SK-N-MC (cell line): ENCODE measurements around the gene PRKCB.

Experiments used
- EZH2 ChIP-seq: fragments of 200-600 bp; sonication (generic); IDR thresholded peaks from one replicate; pipeline ENCODE4 v1.6.1; 2017; ENCODE audit warnings: antibody characterized with exemption
- FOXP2 ChIP-seq: optimal IDR thresholded peaks from 2 replicates; pipeline ENCODE3; 2011; ENCODE audit warnings: mild to moderate bottlenecking, moderate library complexity; ENCODE audit not compliant: insufficient read depth; ENCODE audit errors: extremely low read length, control extremely low read depth
- POLR2AphosphoS5 ChIP-seq: IDR thresholded peaks from 2 replicates; pipeline ENCODE4 v1.6.1; 2012; ENCODE audit warnings: mild to moderate bottlenecking, low read depth, low read length, borderline replicate concordance

DNA sequence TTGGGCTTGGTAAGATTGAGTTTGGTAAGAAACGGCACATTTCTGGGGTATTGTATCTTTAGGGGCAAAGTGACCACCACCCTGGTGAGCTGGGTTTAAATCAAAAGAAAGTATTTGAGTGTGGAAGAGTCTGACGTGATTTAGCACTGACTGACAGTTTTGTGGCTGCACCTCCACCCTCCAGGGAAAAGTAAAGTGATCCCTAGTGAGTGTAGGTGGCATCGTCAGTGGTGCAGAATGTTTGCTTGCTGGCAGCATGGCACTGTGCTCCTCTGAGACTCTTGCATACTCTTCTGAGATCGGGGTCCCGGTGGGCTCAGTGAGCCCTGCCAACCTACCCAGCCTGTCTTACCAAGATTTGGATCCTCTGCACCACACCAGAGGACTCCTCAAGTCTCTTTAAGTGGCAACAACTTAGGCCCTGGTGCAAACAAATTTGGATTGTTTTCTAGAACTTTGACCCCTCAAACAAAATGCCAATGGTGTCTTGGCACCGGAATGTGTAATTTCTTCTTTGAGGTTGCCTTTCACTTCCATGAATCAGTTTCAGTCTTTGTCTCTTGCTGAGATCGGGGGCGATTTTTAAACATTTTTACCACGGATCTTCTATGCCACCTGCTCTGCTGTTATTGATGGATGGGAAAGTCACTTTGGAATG lies 2.8 kb downstream of the PRKCB start:
- no peak for TF ChIP-seq FOXP2
- no peak for TF ChIP-seq EZH2
- no peak for TF ChIP-seq POLR2AphosphoS5
